ENCODE results near the gene CERCAM.

DNA sequence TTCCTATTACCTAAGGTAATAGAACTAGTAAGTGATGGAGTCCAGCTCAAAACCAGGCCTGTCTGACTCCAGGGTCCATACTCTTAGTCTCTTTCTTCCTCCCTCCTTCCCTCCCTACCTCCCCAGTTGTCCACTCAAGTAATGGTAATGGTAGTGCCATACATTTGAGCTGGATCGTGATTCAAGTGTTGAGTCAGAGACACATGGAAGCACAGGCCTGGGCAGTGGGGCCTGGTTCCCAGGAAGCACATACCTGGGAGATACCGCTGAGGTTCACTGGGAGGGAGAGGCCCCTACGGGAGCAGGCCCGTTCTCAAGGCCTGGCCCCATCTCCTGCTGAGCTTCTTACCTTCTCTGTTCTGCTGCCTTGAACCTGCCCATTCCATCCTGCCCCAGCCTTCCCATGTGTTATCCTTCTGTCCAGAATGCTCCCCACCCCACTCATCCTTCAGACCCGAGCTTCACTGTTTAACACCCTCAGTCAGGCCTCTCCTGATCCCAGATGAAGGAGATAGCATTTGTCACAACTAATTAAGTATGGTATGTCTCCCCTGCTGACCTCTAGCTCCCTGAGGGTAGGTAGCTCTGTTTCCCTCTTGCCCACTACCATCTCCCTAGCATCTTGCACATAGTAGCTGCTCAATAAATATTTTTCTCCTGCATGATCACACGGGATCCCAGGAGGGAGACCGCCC is 35.7 kb upstream of the CERCAM start:
- TF ChIP-seq, protein P1, sequence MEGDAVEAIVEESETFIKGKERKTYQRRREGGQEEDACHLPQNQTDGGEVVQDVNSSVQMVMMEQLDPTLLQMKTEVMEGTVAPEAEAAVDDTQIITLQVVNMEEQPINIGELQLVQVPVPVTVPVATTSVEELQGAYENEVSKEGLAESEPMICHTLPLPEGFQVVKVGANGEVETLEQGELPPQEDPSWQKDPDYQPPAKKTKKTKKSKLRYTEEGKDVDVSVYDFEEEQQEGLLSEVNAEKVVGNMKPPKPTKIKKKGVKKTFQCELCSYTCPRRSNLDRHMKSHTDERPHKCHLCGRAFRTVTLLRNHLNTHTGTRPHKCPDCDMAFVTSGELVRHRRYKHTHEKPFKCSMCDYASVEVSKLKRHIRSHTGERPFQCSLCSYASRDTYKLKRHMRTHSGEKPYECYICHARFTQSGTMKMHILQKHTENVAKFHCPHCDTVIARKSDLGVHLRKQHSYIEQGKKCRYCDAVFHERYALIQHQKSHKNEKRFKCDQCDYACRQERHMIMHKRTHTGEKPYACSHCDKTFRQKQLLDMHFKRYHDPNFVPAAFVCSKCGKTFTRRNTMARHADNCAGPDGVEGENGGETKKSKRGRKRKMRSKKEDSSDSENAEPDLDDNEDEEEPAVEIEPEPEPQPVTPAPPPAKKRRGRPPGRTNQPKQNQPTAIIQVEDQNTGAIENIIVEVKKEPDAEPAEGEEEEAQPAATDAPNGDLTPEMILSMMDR (IDR thresholded peaks at IDR 0.05; ENCODE audit: insufficient read depth, low read length) = no peak
- no peak for TF ChIP-seq POLR2AphosphoS5 (IDR thresholded peaks at IDR 0.05; ENCODE audit: low read depth)
- TF ChIP-seq, protein P2, sequence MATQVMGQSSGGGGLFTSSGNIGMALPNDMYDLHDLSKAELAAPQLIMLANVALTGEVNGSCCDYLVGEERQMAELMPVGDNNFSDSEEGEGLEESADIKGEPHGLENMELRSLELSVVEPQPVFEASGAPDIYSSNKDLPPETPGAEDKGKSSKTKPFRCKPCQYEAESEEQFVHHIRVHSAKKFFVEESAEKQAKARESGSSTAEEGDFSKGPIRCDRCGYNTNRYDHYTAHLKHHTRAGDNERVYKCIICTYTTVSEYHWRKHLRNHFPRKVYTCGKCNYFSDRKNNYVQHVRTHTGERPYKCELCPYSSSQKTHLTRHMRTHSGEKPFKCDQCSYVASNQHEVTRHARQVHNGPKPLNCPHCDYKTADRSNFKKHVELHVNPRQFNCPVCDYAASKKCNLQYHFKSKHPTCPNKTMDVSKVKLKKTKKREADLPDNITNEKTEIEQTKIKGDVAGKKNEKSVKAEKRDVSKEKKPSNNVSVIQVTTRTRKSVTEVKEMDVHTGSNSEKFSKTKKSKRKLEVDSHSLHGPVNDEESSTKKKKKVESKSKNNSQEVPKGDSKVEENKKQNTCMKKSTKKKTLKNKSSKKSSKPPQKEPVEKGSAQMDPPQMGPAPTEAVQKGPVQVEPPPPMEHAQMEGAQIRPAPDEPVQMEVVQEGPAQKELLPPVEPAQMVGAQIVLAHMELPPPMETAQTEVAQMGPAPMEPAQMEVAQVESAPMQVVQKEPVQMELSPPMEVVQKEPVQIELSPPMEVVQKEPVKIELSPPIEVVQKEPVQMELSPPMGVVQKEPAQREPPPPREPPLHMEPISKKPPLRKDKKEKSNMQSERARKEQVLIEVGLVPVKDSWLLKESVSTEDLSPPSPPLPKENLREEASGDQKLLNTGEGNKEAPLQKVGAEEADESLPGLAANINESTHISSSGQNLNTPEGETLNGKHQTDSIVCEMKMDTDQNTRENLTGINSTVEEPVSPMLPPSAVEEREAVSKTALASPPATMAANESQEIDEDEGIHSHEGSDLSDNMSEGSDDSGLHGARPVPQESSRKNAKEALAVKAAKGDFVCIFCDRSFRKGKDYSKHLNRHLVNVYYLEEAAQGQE (IDR thresholded peaks at IDR 0.05; ENCODE audit: insufficient replicate concordance, low read depth) = no peak

Measured in HL-60 (cell line).